Endometrial microvascular endothelial cells (primary cell): ENCODE measurements around the gene FABP6. TPM values are rescaled to one million over a fixed set of nuclear protein-coding genes. Genes with fewer than 3 reads are reported as not detected.
"Not testable (repeated sequence)": the region's sequence is repeated elsewhere in the genome, so short reads cannot be mapped to it uniquely, and the experiment has no call there.

Experiments used
- in situ Hi-C: cut with HindIII; loops from 2 replicates; pipeline ENCODE4 v1.10.0; 2017; ENCODE audit warnings: low sequenced_read_pairs, low pct_unique_long_range_greater_than_20kb; ENCODE audit errors: inconsistent ontology term
- total RNA-seq: library from RNA; depleted of rRNA; stranded (reverse); fragments of >200 nt; gene quantifications from one replicate; pipeline ENCODE4 v1.2.3, GENCODE V29; 2015; ENCODE audit errors: inconsistent ontology term

The FABP6 gene, protein sequence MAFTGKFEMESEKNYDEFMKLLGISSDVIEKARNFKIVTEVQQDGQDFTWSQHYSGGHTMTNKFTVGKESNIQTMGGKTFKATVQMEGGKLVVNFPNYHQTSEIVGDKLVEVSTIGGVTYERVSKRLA
- total RNA-seq = not detected

- in situ Hi-C loops = no loop called here
Measured at GRCh38 chr5:160229190-160229742, at the start of gene FABP6. Gene FABP6, plus strand, starts transcription at chr5:160229506. Its CDS starts 52 bp downstream, at chr5:160229558.

GRCh38 chr5:160180931-160181330 is 48.4 kb upstream of the FABP6 start:
- in situ Hi-C loops = no loop called here

- in situ Hi-C loops = no loop called here
Measured at GRCh38 chr5:160181965-160182622, 47.2 kb upstream of the FABP6 start.

DNA sequence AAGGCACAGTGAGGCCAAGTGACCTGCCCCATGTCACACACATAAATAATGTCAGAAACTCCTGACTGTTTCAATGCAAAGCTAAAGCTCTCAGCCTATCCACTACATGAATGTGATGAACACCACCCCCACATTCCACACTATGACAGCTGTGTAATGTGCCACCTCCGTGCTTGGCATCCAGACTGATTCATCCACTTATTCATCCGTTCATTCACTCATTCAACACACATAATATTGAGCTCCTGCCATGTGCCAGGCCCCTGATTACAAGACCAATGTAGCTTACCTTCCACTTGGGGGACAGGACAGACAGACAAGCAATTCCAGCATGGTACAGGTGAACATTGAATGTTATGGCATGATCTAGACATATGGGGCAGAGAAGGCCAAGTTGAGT is 46.2 kb upstream of the FABP6 start:
- in situ Hi-C loops = no loop called here

GRCh38 chr5:160185626-160186360 is 43.5 kb upstream of the FABP6 start:
- in situ Hi-C loops = no loop called here

GRCh38 chr5:160186480-160186879 is 42.8 kb upstream of the FABP6 start:
- in situ Hi-C loops = no loop called here

- in situ Hi-C loops = no loop called here
Measured at GRCh38 chr5:160187091-160187490, 42.2 kb upstream of the FABP6 start.

GRCh38 chr5:160188141-160189015 is 40.9 kb upstream of the FABP6 start:
- in situ Hi-C loops = no loop called here

DNA sequence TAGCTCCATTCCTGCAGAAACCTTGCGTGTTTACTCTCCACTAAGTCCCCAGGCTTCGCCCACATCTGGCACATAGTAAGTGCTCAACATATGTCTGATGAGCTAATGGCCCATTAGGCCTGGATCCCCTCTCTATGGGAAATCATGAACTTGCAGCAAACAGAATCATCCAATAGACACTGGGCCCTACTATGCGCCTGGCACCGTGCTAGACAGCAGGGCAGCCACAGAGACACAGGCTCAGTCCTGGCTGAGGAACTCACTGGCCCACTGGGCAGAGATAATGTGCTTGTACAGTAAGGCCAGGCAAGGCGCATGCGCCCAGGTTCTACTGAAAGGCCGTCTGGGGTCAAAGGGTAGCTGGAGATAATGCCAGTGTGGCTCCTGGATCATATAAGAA is 36.9 kb upstream of the FABP6 start:
- in situ Hi-C loops = no loop called here

- in situ Hi-C loops = not testable (repeated sequence)
Measured at GRCh38 chr5:160193076-160193475, 36.2 kb upstream of the FABP6 start.

DNA sequence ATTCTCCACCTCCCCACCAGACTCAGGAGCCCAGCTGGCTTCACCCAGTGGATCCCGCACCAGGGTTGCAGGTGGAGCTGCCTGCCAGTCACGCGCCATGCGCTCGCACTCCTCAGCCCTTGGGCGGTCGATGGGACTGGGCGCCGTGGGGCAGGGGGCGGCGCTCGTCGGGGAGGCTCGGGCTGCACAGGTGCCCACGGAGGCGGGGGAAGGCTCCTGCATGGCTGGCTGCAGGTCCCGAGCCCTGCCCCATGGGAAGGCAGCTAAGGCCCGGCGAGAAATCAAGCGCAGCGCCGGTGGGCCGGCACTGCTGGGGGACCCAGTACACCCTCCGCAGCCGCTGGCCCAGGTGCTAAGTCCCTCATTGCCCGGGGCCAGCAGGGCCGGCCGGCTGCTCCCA is 35.5 kb upstream of the FABP6 start:
- in situ Hi-C loops = not testable (repeated sequence)

DNA sequence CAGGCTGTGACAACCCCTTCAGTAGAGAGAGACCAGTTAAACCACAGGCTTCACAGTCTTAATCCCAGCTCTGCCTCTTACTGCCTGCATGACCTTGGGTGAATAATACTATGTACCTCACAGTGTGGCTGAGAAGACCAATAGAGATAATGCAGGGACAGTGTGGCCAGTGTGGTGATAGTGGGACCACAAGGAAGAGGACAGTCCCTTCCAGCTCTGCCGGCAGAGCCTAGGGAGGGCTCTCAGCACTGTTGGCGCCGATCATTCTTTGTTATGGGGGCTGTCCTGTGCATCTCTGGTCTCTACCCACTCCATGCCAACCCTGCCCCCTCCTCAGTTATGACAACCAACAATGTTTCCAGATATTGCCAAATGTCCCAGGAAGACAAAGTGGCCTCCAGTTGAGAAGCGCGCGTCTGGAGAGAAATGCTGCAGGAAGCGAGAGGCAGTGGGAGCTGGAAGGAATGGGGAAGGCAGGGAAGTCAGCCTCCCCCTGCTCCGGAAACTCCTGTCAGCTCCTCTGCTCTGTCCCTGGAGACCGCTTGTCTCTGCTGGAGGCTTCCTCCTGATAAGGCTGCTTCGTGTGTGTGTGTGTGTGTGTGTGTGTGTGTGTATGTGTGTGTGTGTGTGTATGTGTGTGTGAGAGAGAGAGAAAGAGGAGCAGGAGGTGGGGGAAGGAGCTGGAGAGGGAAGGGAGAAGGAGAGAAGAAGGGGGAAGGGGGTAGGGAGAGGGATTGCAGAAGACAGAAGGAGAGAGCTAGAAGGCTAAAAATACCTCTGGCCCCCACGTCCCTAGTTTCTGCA is 31.8 kb upstream of the FABP6 start:
- in situ Hi-C loops = no loop called here

- in situ Hi-C loops = no loop called here
Measured at GRCh38 chr5:160198146-160198545, 31.2 kb upstream of the FABP6 start.

DNA sequence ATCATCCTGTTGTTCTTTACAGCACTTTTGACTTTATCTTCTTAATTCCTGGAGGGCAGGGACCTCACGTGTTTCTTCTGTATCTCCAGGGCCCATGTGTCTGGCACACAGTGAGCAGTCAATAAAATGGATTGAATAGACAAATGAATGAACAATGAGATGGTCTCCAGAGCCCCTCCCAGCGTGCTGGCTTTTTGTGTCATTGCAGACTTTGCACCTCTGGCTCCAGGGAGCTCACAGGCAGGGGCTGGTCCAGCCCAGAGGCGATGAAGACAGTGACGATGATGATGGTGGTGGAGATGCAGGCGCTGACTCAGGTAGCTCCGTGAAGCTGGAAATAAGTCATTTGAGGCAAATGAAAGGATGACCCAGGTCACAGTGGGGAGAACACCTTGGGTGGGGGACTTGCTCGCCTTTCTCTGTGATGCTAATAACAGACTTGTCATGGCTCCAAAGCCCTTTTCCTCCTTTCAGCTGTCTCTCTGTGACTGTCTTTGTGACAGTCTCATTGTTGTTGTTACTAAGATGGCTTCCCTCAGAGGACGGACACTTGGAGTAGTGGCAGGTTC is 30.4 kb upstream of the FABP6 start:
- in situ Hi-C loops = no loop called here

DNA sequence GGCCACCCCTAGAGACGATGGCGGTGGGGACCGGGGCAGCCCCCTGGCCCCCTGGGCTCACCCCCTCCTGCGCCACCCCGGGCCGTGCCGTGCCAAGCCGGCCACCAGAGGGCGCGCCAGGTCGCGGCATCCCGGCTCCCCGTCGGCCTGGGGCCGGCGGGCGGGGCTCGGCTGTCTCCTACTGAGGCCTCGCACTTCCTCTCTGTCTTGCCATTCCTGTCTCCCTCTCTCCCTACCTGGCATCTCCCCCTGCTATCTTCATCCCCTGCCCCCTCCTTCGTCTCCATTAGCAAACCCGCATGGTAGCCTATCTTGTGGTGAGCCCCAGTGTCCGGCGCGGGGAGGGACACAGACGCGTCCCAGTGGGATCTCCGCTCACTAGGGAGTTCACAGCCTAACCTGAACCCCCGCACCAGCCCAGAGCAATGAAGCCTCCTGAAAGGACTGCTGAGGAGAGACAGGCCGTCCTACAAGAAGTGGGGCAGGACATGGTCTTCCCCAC is 29.8 kb upstream of the FABP6 start:
- in situ Hi-C loops = no loop called here

GRCh38 chr5:160207061-160207460 is 22.2 kb upstream of the FABP6 start:
- in situ Hi-C loops = no loop called here

DNA sequence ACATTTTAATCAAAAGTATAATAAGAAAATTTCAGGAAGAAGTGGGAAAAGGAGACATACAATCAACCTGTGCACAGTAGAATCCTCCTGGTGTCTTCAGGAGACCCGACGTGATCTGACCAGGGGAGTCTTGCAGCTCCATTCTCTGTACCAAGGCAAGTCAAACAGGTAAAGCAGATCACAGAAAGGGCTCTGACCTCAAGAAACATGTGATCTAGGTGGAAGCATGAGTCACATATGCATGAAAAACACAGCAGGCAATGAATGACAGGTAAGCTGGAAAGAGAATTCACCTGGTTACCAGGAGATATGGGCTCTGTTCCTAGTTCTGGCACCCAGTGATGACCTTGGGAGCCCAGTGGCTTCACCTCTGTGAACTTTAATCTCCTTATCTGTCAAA is 19.4 kb upstream of the FABP6 start:
- in situ Hi-C loops = no loop called here

DNA sequence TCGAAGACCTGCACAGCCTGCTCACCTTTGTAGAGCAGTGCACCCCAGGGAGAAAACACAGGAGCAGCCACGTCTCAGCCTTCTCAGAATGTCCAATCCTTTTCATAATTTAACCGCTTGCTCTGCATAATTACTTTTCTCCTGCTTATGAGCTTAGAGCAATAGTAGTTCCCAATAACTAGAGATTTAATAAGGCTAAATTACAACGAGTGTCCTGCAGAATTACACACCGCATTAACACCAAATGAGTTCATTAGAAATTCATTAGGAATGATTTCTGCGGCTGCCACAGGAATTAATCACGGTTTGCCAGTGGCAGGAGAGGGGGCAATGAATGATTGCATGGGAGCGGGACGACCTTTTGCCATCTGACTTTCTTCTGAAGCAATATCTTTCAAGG is 18.7 kb upstream of the FABP6 start:
- in situ Hi-C loops = no loop called here
